Measurements from ENCODE around the gene DUT.

Gene DUT

DNA sequence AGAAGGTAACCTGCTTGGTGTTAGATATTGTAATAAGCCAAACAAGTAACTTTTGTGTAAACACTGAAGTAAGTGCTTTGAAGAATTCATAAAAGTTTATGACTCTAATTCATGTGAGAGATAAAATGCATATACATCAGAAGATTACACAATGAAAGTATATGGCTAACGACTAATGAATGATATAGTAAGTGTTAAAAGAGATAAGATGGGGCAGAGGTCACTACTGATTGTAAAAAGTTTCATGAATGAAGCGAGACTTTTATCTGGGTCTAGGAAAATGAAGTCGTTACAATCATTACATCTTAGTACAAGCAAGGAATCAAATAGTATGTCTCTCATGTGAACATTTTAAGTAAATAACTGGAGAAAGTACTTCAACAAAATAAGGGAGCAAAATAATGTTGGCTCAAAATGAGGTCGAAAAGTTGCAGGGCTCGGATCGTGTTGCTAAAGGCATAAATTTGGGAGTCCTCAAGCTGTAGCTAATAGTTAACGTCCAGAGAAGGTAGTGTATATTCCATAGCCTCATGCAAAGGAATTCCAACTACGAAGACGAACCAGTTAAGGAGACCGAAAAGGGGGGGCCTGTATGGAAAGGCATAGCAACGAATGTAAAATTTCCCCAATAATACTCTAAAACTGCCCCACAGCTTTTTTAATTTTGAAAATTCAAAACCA, 984 bp upstream of the DUT start:
- DNase-seq = no peak

- DNase-seq = peak; percentile 19
Measured at GRCh38 chr15:48331796-48332641, 790 bp downstream of the DUT start.

GRCh38 chr15:48332642-48333034, 1.4 kb downstream of the DUT start:
- DNase-seq = no peak

GRCh38 chr15:48333540-48333939, 2.3 kb downstream of the DUT start:
- no peak for DNase-seq

- DNase-seq = no peak
Measured at GRCh38 chr15:48334260-48334659, 3.0 kb downstream of the DUT start.

DNA sequence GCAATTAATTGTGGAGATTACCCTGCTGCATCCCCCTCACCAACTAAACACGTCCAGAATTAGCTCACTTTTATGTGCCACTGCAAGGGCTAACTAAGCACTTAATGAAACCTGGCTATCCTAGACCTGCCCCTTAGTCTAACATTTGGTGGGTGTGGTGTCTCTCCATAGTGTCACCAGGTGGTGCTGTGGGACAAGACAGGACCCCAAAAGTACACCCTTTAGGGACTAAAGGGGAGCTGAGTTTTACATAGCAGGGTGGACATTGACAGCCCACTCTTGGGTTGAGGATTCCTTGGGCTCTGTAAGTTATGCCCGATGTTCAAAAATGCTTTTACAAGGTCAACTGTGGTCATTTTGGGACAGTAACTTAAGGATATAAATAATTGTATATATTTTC, 5.7 kb downstream of the DUT start:
- DNase-seq = no peak

- DNase-seq = no peak
Measured at GRCh38 chr15:48337607-48338006, 6.4 kb downstream of the DUT start.

DNA sequence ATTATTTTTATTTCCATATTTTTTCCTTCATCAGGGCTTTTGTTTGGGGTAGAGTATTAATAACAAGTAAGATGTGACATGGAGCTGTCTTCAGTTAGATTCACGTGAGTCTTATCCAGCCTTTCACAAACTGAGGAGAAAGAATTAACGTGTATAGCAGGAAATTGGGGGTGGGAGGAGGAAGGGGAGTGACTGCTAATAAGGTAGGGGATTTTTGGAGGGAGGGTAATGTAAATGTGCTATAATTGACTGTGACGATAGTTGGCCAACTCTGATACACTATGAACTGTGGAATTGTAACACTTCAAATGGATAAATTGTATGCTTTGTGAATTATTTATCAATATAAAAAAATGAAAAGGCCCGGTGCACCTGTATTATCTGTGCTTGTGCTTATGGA, 8.9 kb downstream of the DUT start:
- no peak for DNase-seq

DNA sequence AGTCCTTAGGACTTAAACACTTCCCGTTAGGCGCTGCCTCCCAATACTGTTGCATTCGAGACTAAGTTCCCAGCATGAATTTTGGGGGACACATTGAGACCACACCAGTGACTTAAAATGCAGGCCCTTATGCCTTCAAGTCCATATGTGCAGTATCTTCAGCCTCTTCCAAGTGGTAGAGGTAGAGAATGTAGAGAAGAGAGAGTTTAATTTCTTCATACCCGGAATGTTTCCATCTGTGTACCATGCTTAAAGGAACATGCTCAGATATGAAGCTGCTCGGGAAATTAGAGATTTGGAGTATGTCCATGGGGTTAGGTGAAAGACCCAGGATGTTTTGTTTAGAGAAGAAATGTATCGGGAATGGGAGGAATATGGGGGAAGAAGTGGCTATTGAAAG, 12.6 kb downstream of the DUT start:
- DNase-seq = no peak

- no peak for DNase-seq
Measured at GRCh38 chr15:48345516-48345915, 14.3 kb downstream of the DUT start.

DNA sequence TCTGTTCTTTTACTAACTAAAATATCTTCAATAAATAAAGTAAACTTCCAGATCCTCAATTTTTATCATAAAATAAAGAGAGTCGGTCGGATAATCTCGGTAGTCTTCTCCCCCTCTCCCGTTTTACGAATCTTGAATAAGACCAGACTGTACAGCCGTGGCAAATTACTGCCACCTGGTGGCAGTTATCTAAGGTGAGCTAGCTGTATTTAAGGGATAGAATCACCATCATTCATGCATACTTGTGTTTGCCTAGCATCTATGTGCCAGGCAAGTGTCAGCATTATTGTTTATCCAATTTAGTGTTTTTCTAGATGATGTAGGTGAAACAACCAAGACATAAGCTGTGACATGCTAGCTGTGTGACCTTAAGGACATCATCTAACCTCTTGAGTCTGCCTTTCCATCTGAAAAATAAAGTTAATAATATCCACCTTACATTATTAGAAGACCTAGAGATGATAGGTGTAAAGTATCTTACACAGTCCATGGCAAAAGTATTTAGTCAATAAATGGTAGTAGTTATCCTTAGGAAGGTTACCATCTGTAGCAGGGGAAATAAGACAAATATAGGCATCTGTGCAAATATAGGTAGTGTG, 21.3 kb downstream of the DUT start:
- no peak for DNase-seq

GRCh38 chr15:48354694-48355303, 23.6 kb downstream of the DUT start:
- no peak for DNase-seq

DNA sequence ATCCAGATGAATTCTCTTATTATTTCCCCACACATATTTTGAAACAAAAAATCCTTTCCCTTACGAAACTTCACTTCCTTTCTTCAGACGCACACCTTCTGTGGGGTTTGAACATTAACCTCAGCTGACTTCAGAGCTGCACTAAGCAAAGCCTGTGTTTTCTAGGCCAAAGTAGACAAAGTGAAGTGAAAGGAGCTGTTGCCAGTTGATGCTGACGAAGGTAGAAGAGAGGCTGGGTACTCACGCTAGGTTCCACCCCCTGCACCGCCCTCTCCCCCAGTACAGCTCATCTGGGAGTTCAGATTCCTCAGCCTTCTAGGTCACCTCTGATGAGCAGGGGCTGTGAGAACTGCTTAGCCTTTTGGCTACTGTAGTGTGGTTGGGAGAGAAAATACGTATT, 24.1 kb downstream of the DUT start:
- DNase-seq = no peak

- DNase-seq = no peak
Measured at GRCh38 chr15:48358229-48359152, 27.3 kb downstream of the DUT start.

DNA sequence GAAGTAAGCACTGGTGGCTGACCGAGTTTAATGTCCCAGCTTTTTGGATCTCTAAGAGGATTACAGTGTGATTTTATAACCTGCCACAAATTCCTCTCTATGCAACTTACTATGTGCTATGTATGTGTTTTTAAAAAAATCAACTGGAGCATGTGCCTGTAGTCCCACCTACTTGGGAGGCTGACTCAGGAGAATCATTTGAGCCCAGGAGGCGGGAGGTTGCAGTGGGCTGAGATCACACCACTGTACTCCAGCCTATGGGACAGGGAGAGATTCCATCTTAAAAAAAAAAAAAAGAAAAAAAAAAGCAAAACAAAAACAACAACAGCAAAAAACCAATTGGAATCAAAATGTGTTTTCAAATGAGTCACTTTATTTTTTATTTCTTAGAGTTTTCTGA, 29.6 kb downstream of the DUT start:
- DNase-seq = no peak

- DNase-seq = no peak
Measured at GRCh38 chr15:48361685-48362084, 30.5 kb downstream of the DUT start.

DNA sequence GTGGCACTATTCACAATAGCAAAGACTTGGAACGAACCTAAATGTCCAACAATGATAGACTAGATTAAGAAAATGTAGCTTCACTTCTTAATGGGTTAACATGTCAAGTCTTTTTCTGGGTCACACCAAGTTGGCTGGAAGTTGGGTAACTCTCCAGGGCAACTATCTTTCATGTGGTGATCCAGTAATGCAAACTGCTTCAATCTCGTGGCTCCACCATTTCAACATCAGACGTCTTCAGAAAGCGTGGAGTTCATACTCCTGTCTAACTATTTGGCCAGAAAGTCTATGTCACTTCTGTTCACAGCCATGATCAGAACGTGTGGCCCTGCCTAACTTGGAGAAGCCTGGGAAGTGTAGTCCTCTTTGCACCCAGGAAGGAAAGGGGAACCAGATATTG, 32.2 kb downstream of the DUT start:
- DNase-seq = no peak

DNA sequence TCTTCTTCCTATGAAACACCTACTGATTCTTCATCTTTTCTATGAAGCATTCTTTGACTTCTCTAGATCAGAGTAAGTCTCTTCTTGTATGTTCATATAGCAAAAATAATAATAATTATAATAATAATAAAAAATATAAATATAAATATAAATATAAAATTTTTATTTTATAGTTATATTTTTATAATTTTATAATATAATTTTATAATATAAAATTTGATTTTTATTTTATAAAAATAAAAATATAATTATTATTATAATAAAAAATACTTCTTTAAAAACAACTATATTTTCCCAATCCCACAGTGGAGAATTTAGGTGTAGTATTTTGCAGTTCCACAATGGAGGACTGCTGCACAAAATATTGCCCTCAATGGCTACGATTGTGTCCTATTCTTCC, 34.3 kb downstream of the DUT start:
- no peak for DNase-seq

DNA sequence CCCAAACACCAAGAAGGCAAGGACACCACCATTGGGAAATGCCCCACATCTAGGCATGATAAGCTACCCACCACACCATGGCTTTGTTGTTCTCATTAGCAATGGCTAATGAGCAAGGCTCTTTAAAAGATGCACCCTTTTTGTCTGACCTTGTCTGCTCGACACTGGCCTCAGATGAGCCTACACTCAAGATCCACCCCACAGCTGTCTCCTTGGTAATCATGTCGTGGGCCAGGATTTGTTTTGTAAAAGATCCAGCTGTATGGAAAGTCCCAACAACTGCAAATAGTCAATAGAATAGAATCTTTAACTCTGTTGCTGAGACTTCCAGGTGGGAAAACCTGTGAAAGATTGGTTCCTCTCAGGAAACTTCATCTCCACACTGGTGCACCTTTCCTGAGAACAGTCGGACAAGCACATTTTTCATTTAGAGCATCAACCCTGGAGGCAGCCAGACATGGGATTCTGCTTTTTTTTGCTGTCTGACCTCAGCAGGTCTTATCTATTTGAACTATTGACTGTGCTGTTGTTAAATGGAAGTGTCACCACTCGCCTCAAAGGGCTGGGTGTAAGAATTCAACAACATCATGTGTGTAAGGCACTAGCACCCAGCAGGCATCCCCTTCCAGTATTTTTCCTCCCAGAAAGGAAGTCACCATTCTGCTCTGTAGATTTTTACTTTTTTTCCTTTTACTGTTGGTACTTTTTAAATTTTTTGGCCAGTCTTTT, 35.5 kb downstream of the DUT start:
- no peak for DNase-seq

- DNase-seq = no peak
Measured at GRCh38 chr15:48367483-48367882, 36.3 kb downstream of the DUT start.

GRCh38 chr15:48370460-48370859, 39.2 kb downstream of the DUT start:
- no peak for DNase-seq

- no peak for DNase-seq
Measured at GRCh38 chr15:48371550-48371949, 40.3 kb downstream of the DUT start.
